PFSK-1 (cell line): Measurements from ENCODE around the gene CBR1.

Experiments
- POLR2AphosphoS5 ChIP-seq: IDR thresholded peaks from 2 replicates; pipeline ENCODE4 v1.6.1; 2012; ENCODE audit warnings: low read depth, mild to moderate bottlenecking, control low read depth, low read length, moderate library complexity
- REST ChIP-seq, 2 experiments: IDR thresholded peaks; 2 replicates each; pipeline versions ENCODE4 v1.6.1 to v1.8.0; 2011 to 2012; ENCODE audit warnings: low read depth in 2 of 2, low read length in 2 of 2, control low read depth in 1 of 2, inconsistent platforms in 1 of 2, mild to moderate bottlenecking in 1 of 2, moderate library complexity in 1 of 2; ENCODE audit not compliant: insufficient read depth in 1 of 2
- TAF1 ChIP-seq: IDR thresholded peaks from 2 replicates; pipeline ENCODE4 v1.6.1; 2012; ENCODE audit warnings: low read length, control low read depth, borderline replicate concordance; ENCODE audit not compliant: insufficient read depth

- TF ChIP-seq POLR2AphosphoS5 (no peak), REST (IDR thresholded peaks at IDR 0.05; ENCODE audit: insufficient read depth in 1 of 2, low read depth in 2 of 2, low read length in 2 of 2) (no peak), TAF1 (no peak)
Observed at GRCh38 chr21:36093512-36093911, 23.7 kb downstream of the CBR1 start.
